HG03457 (cell line): ENCODE measurements around the gene MAN2A2.

Source experiments
- ATAC-seq: cut with Tn5 transposase; IDR thresholded peaks from one replicate; pipeline ENCODE4 v1.9.1; 2021; ENCODE audit warnings: moderate number of reproducible peaks; ENCODE audit not compliant: unreplicated experiment

The MAN2A2 gene

DNA sequence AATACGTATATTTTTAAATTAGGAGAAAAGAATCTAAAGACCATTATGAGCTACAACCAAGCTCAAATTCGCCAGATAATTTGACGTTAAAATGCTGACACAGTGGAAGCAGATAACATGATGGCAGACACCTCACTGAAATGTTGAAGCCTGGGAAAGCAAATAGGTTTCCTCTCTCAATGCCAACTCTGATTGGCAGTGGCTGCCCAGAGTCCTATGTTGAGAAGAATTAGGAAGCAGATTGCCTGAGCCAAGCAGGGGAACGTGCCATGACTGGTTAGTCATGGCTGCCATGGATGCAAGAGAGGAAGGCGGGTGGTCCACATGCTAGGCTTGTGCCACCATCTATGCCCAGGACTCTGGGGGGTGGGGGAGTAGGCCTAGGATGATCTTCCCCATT is 35.2 kb downstream of the MAN2A2 start:
- ATAC-seq: no peak

DNA sequence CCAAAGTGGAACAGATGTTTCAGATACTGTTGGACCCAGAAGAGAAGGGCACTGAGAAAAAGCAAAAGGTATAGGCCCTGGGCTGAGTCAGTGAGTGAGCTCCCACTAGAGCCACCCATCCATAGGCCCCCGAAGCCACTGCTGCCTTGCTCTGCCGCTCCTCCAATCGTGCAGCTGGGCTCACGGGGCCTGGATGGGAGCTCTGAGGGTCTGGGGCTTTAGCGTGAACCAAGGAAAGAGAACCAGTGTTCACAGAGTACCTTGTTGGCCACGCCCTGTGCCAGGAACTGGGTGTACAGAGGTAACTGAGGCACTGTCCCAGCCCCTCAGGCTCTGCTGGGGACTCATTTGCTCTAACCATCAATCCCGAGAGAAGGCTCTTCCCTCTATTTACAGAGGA is 36.7 kb downstream of the MAN2A2 start:
- no peak for ATAC-seq

DNA sequence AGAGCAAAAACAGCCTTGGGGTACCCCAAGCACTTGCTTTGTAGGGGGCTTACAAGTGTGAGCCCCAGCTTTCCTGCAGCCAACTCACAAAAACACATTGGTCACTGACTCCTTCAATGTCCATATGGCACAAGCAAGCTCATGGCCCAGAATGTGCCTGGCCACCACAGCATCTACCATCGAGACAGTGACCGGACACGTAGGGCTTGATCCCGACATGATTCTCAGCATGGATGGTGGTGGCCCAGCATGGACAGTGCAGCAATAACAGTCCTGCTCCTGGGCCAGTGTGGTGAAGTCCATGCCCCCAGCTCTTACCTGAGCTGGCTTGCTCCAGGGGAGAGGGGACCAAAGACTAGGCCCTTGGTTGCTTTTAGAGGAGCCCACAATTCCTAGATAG is 37.9 kb downstream of the MAN2A2 start:
- no peak for ATAC-seq

DNA sequence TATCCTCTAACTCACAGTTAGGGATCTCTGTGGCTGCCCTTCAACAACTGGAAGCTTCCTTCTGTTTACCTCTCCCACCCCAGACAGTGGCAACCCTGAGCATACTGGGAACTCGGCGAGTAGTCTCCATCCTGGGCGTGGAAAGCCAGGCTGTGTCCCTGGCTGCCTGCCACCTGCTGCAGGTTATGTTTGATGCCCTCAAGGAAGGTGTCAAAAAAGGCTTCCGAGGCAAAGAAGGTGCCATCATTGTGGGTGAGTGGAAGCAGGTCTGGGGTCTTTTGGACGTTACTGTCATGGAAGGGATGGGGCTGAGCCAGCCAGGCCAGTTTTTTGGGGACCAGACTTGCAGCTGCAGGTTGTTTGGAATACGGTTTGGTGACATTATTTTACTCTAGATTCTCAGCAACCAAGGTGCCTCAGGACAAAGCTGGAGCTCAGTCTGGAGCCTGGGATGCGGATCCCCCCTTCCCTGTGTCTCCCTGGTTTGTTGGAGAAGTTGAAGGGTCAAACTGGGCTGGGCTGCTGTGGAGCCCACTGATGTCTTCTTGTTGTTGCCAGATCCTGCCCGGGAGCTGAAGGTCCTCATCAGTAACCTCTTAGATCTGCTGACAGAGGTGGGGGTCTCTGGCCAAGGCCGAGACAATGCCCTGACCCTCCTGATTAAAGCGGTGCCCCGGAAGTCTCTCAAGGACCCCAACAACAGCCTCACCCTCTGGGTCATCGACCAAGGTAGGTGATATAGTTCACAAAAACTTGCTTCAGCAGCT is 39.4 kb downstream of the MAN2A2 start:
- no peak for ATAC-seq

DNA sequence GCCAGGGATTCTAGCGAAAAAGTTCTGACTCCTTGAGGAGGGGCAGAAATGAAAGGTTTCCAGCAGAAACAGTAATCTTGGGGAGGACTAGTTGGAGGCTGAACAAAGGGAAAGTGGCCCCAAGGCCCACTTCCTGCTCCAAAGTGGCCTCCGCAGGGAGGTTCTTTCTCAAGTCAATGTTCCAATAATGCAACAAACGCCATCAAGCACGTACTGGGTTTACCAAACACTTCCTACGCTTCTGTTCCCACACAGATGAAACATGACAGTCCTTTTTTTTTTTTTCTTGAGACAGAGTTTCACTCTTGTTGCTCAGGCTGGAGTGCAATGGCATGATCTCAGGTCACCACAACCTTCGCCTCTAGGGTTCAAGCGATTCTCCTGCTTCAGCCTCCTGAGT is 42.0 kb downstream of the MAN2A2 start:
- ATAC-seq: no peak

- no peak for ATAC-seq
Measured at GRCh38 chr15:90946538-90946937, 43.4 kb downstream of the MAN2A2 start.

- ATAC-seq: no peak
Measured at GRCh38 chr15:90946941-90947576, 44.0 kb downstream of the MAN2A2 start.

- ATAC-seq: no peak
Measured at GRCh38 chr15:90947577-90948357, 44.7 kb downstream of the MAN2A2 start.

GRCh38 chr15:90948506-90948905 is 45.4 kb downstream of the MAN2A2 start:
- ATAC-seq: no peak

- no peak for ATAC-seq
Measured at GRCh38 chr15:90949979-90950675, 47.0 kb downstream of the MAN2A2 start.

DNA sequence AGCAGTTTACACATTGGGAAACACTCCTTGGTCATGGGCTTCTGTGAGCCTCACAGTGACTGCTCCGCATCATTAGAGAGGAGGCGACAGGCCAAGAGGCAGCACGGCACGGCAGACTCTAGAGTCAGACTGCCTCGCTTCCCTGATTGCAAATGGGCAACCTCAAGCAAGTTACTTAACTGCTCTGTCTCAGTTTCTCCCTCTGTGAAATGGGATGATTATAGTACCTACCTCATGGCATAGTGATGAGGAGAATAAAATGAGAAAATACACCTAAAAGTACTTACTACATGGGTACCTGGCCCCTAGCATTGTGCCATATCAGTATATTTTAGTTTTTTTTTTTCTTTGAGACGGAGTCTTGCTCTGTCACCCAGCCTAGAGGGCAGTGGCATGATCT is 47.6 kb downstream of the MAN2A2 start:
- ATAC-seq: no peak

GRCh38 chr15:90952901-90953677 is 50.0 kb downstream of the MAN2A2 start:
- no peak for ATAC-seq

DNA sequence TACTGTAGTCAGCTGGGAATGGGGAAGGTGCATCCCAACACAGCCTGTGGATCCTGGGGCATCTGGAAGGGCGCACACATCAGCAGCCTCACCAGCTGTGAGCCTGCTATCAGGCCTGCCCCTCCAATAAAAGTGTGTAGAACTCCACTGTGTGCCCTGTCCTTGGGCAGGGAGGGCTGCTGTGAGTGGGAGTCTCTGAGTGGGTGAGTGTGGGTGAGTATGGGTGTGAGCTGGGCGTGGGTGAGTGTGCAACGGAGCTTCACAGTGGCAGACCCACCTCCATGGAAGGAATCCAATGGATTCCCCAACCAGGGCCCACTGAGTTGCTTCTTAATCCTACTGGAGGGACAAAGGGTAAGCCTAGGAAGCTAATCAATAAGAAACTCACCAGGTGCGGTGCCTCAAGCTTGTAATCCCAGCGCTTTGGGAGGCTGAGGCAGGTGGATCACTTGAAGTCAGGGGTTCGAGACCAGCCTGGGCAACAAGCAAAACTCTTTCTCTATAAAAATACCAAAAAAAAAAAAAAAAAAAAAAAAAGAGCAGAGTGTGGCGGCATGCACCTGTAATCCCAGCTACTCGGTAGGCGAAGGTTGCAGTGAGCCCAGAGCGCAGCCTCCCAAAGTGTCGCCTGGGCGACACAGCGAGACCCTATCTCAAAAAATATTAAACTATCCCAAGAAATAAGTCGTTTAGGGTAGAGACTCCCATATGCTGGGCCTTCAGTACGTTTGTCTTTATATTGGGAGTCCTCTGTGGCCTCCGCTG is 51.0 kb downstream of the MAN2A2 start:
- ATAC-seq: no peak

GRCh38 chr15:90954712-90955623 is 51.9 kb downstream of the MAN2A2 start, which contains the start of gene RCCD1:
Gene RCCD1 (plus strand): TSS chr15:90954884. CDS start chr15:90956735, 1,851 bp downstream.
- peak; percentile 94 for ATAC-seq

DNA sequence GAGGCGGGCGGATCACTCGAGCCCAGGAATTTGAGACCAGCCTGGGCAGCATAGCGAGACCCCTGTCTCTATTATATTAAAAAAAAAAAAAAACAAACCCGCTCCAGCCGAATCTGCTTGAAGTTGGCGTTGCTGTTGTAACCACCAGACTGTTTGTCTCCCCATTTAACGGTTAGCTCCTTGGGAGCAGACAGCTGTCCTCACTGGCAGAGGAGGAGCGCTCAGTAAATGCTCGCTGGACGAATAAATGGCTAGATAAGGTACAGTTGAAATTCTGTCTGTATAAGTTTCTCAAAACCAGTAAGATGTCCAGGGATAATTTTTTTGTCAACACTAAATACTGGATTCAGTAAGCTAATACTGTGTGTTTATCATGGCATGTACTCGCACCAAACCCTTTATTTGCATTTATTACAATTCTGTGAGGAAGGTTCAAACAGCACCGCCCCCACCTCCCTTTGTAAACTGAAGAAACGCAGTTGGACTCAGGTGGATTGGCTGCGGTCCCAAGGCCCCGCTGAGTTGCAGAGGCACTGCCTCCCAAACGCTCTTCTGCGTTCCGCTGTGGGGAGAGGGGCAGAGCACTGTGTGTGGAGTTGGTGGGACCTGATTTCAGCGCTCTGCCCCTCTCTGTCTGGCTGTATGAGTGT is 52.6 kb downstream of the MAN2A2 start:
- ATAC-seq: no peak

DNA sequence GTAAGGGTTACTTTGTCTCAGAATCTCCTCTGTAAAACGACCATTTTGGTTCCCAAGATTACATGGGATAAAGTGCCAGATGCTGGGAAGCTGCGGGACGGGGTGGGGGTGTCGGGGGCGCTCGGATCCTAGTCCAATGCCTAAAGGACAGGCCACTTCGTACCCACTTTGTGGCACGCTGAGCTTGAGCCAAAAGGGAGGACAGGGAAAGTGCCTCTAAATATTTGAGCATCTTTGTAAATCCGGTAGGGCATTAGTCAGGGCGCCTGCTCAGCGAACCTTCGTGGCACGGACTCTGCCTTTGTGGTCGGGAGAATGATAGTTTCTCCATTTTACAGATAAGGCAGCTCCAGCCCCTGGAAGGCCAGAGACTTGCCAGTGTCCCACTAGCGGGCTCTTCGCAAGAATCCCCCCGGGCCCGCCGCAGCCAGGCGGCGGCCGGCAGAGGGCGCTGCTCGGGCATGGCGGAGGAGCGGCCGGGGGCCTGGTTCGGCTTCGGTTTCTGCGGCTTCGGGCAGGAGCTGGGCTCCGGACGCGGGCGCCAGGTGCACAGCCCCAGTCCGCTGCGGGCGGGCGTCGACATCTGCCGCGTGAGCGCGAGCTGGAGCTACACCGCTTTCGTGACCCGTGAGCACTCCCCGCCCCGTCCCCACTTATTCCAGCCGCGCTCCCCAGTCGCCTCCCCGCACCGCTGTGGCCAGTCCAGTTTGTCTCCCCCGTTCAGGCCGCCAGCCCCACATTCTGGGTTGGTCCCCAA is 53.4 kb downstream of the MAN2A2 start:
- ATAC-seq: no peak

- ATAC-seq: no peak
Measured at GRCh38 chr15:90957031-90957790, 54.1 kb downstream of the MAN2A2 start.
